Naive thymus-derived CD8-positive, alpha-beta T cell (primary cell): Measurements from ENCODE around the gene PCGF3. TPM values are rescaled to one million over a fixed set of nuclear protein-coding genes. Genes with fewer than 3 reads are reported as not detected.
A peak's percentile ranks its signal among the peaks of the same experiment; 100 is the strongest.
"Not testable (repeated sequence)": the region's sequence is repeated elsewhere in the genome, so short reads cannot be mapped to it uniquely, and the experiment has no call there.

Source experiments
- ATAC-seq, 2 donors: fragments of 150-1000 bp; cut with Tn5 transposase in 1 of 2; sonication (Bioruptor Pico), chemical (Tn5 transposase) in 1 of 2; 1 replicate in 1 of 2; 2 replicates in 1 of 2; pipeline ENCODE4 v1.10.0; 2021; ENCODE audit warnings: mild to moderate bottlenecking in 2 of 2, moderate library complexity in 2 of 2
- POLR2A ChIA-PET: fragments of 350-600 bp; sonication (Branson Sonifier 250); formaldehyde crosslinking; loops from one replicate; lab custom pipeline; 2021; ENCODE audit warnings: antibody characterized with exemption; lab: Charles Lee
- DNase-seq, 10 donors: peaks; one replicate each; pipeline versions ENCODE4 v3.0.0 to v3.0.0-alpha.2; 2020 to 2022
- H3K27ac Mint-ChIP-seq, 10 donors: one replicate each; pipeline ENCODE4 v1.8.0; 2020 to 2022; ENCODE audit warnings: mild to moderate bottlenecking in 10 of 10, mixed read lengths in 10 of 10, moderate library complexity in 4 of 10, inconsistent platforms in 1 of 10
- H3K27me3 Mint-ChIP-seq, 5 donors: one replicate each; pipeline ENCODE4 v1.8.0; 2021 to 2022; ENCODE audit warnings: mixed read lengths in 5 of 5
- H3K36me3 Mint-ChIP-seq, 3 donors: one replicate each; pipeline ENCODE4 v1.8.0; 2020 to 2022; ENCODE audit warnings: mixed read lengths in 3 of 3, mild to moderate bottlenecking in 2 of 3, inconsistent platforms in 1 of 3
- H3K4me1 Mint-ChIP-seq, 4 donors: one replicate each; pipeline ENCODE4 v1.8.0; 2021 to 2022; ENCODE audit warnings: mixed read lengths in 4 of 4
- H3K4me3 Mint-ChIP-seq, 10 donors: one replicate each; pipeline ENCODE4 v1.8.0; 2020 to 2022; ENCODE audit warnings: mild to moderate bottlenecking in 10 of 10, mixed read lengths in 10 of 10, moderate library complexity in 6 of 10, inconsistent platforms in 1 of 10
- H3K9me3 Mint-ChIP-seq, 9 donors: one replicate each; pipeline ENCODE4 v1.8.0; 2020 to 2022; ENCODE audit warnings: mixed read lengths in 9 of 9, mild to moderate bottlenecking in 3 of 9, inconsistent platforms in 1 of 9, moderate library complexity in 1 of 9
- polyA plus RNA-seq, 3 donors: library from polyadenylated mRNA; unstranded; fragments of 300-500 nt; fragmentation: Illumina TruSeq; gene quantifications; one replicate each; pipeline ENCODE4 v1.2.3, GENCODE V29; 2021
- total RNA-seq, 8 experiments: library from RNA in 2 of 8; stranded (reverse) in 2 of 8; gene quantifications; one replicate each; pipeline ENCODE4 v1.2.3 and lab custom pipeline; 2021 to 2026

Gene PCGF3
- total and polyA plus RNA-seq, 5 experiments from 2014 or later, result 3.4 to 49.3 (median 4.4) TPM

DNA sequence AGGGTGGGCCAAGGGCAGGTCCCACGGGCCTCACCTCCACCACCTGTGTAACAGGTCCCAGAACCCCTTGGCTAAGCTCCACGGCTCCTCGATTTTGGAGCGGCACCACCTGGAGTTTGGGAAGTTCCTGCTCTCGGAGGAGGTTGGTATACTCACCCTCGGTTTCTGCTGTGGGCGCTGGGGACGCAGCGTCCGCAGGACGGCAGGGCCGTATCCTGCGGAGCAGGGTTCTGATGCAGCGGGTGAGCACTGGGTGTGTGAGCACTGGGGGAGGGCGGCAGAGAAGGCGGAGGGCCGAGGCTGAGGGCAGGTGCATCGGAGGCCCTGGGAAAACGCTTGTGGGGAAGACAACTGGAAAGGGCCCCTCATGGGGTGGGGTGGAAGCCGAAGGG is 42.6 kb upstream of the PCGF3 start:
- H3K27me3 Mint-ChIP-seq, result no peaks in the 10 kb centered on the region
- peak overlapping the region in 9 of 10 donors; percentile 41 to 94 (median 82) for H3K27ac Mint-ChIP-seq
- POLR2A ChIA-PET, result interaction anchor here (0.6 to 3.7 kb wide), 4 partner anchors 11 to 588 kb away, joined by 3 to 58 read pairs (median 6); partner anchors contain the start of genes ATP5ME and MYL5
- H3K9me3 Mint-ChIP-seq, result no peaks in the 10 kb centered on the region
- peaks cover 0 to 5% (median 4%) of the 10 kb centered on the region in 3 donors for H3K36me3 Mint-ChIP-seq
- ATAC-seq (peak; percentile 1 to 14), DNase-seq (peak in 1 of 10 donors; percentile 29)
- H3K4me1 Mint-ChIP-seq, result peaks cover 11 to 34% (median 19%) of the 10 kb centered on the region in 4 donors
- H3K4me3 Mint-ChIP-seq, result peak overlapping the region; percentile 76 to 91 (median 84)

DNA sequence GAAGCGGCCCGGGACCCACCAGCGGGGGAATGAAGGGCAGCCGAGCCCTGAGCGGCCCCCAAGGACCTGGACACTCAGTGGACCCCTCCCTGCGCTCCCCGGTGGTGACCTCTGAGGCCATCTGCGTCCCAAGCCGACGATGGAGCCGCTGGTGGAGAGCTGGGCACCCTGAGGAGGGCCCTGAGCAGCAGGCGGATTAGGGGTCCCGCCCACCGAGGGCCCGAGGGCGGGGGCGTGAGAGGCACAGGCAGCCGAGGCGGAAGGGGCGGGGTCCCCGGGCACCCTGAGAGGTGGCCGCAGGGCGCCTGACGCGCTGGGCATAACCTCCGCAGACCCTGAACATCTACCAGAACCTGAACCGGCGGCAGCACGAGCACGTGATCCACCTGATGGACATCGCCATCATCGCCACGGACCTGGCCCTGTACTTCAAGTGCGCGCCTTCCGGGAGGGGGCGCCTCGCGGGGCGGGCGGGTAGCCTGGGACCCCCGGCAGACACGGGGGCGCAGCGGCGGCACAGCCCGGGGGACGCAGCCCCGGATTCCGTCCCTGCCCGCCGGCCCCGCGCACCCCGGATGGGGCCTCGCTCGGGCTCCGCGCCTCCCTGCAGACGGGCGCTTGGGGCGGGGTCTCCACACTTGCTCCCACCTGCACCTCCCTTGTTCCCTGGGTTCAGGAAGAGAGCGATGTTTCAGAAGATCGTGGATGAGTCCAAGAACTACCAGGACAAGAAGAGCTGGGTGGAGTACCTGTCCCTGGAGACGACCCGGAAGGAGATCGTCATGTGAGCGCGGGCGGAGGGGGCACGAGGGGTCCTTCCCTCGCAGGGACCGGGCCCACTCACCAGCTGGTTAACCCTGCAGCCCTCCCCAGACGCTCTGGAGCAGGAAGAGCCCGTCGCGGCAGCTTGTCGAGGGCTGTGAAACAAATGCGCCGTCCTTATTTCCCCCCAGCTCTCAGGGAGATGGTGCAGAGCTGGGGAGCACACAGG is 41.9 kb upstream of the PCGF3 start:
- POLR2A ChIA-PET, result interaction anchor here (0.6 to 3.7 kb wide), 10 partner anchors 10 to 326 kb away, joined by 3 to 58 read pairs (median 3); partner anchors contain the start of genes ATP5ME, GAK, MYL5 and TMEM175
- ATAC-seq (peak; percentile 89 to 90), DNase-seq (peak; percentile 68 to 91 (median 82))
- Mint-ChIP-seq H3K36me3 (peaks cover 0 to 5% (median 4%) of the 10 kb centered on the region in 3 donors), H3K27ac (peak overlapping the region; percentile 68 to 95 (median 91)), H3K4me1 (peaks cover 11 to 34% (median 19%) of the 10 kb centered on the region in 4 donors), H3K9me3 (no peaks in the 10 kb centered on the region), H3K4me3 (peak overlapping the region; percentile 80 to 93 (median 86)), H3K27me3 (no peaks in the 10 kb centered on the region)

GRCh38 chr4:664713-665231 is 40.9 kb upstream of the PCGF3 start:
- H3K9me3 Mint-ChIP-seq, result no peaks in the 10 kb centered on the region
- H3K27me3 Mint-ChIP-seq, result no peaks in the 10 kb centered on the region
- DNase-seq, result peak in 2 of 10 donors; percentile 1 to 6
- POLR2A ChIA-PET, result interaction anchor here (0.6 to 3.7 kb wide), 10 partner anchors 9 to 267 kb away, joined by 3 to 58 read pairs (median 3); partner anchors contain the start of genes ATP5ME, GAK, MYL5 and TMEM175
- H3K4me1 Mint-ChIP-seq, result peaks cover 11 to 34% (median 17%) of the 10 kb centered on the region in 4 donors
- H3K4me3 Mint-ChIP-seq, result peak overlapping the region; percentile 80 to 93 (median 86)
- peak overlapping the region; percentile 68 to 95 (median 91) for H3K27ac Mint-ChIP-seq
- no peak for ATAC-seq
- peaks cover 0 to 5% (median 4%) of the 10 kb centered on the region in 3 donors for H3K36me3 Mint-ChIP-seq

- Mint-ChIP-seq H3K4me3 (peak overlapping the region in 8 of 10 donors; percentile 12 to 89 (median 52)), H3K36me3 (peaks cover 0 to 3% (median 0%) of the 10 kb centered on the region in 3 donors), H3K4me1 (peaks cover 11 to 34% (median 15%) of the 10 kb centered on the region in 4 donors), H3K9me3 (no peaks in the 10 kb centered on the region), H3K27ac (peak overlapping the region in 4 of 10 donors; percentile 16 to 92 (median 26)), H3K27me3 (no peaks in the 10 kb centered on the region)
- POLR2A ChIA-PET, result interaction anchor here (0.6 to 3.7 kb wide), 3 partner anchors 8 to 267 kb away, joined by 3 to 58 read pairs (median 5); partner anchors contain the start of genes ATP5ME, GAK, MYL5 and TMEM175
- ATAC-seq, result no peak
- peak in 2 of 10 donors; percentile 4 to 63 for DNase-seq
These were observed 40.3 kb upstream of the PCGF3 start for GRCh38 chr4:665381-665750.

- H3K27ac Mint-ChIP-seq, result peak overlapping the region in 3 of 10 donors; percentile 16 to 19 (median 18)
- peaks cover 11 to 31% (median 13%) of the 10 kb centered on the region in 4 donors for H3K4me1 Mint-ChIP-seq
- no peaks in the 10 kb centered on the region for H3K9me3 Mint-ChIP-seq
- peak in 1 of 10 donors; percentile 52 for DNase-seq
- POLR2A ChIA-PET, result no interaction called here
- ATAC-seq, result no peak
- peak overlapping the region in 1 of 10 donors; percentile 17 for H3K4me3 Mint-ChIP-seq
- peaks cover 0 to 7% (median 0%) of the 10 kb centered on the region in 3 donors for H3K36me3 Mint-ChIP-seq
- no peaks in the 10 kb centered on the region for H3K27me3 Mint-ChIP-seq
These were observed 39.7 kb upstream of the PCGF3 start for GRCh38 chr4:665751-666435.

DNA sequence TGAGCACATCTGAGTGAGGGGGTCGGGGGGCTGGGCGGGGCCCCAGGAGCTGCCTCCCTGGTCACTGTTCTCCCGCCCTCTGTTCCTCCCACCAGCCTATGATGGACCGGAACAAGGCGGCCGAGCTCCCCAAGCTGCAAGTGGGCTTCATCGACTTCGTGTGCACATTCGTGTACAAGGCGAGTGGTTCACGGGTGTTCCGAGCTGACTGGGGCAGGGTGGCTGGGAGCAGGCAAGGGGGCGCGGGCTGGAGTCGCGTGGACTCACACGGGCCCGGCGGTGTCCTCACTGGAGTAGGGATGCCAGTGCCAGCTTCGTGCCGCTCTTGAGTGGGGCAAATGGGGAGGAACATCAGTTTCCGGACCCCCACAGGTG is 39.2 kb upstream of the PCGF3 start:
- H3K4me3 Mint-ChIP-seq, result no peak overlapping the region

GRCh38 chr4:666822-667544 is 38.6 kb upstream of the PCGF3 start:
- POLR2A ChIA-PET, result no interaction called here
- peak in 1 of 10 donors; percentile 52 for DNase-seq
- Mint-ChIP-seq H3K9me3 (no peaks in the 10 kb centered on the region), H3K4me3 (peak overlapping the region in 1 of 10 donors; percentile 20), H3K36me3 (peaks cover 0 to 16% (median 0%) of the 10 kb centered on the region in 3 donors), H3K27me3 (no peaks in the 10 kb centered on the region), H3K4me1 (peaks cover 11 to 26% (median 12%) of the 10 kb centered on the region in 4 donors), H3K27ac (peak overlapping the region in 1 of 10 donors; percentile 40)
- no peak for ATAC-seq

More for the DNA sequence above, 39.2 kb upstream of the PCGF3 start:
- no peak for ATAC-seq
- no peak for DNase-seq
- H3K27me3 Mint-ChIP-seq, result no peaks in the 10 kb centered on the region
- peak overlapping the region in 1 of 10 donors; percentile 40 for H3K27ac Mint-ChIP-seq
- peaks cover 11 to 30% (median 12%) of the 10 kb centered on the region in 4 donors for H3K4me1 Mint-ChIP-seq
- POLR2A ChIA-PET, result no interaction called here
- H3K36me3 Mint-ChIP-seq, result peaks cover 0 to 10% (median 0%) of the 10 kb centered on the region in 3 donors
- H3K9me3 Mint-ChIP-seq, result no peaks in the 10 kb centered on the region

- no peak for ATAC-seq
- H3K4me3 Mint-ChIP-seq, result peak overlapping the region in 1 of 10 donors; percentile 4
- peak overlapping the region in 3 of 10 donors; percentile 37 to 91 (median 67) for H3K27ac Mint-ChIP-seq
- POLR2A ChIA-PET, result no interaction called here
- peaks cover 0 to 21% (median 3%) of the 10 kb centered on the region in 3 donors for H3K36me3 Mint-ChIP-seq
- H3K4me1 Mint-ChIP-seq, result peaks cover 11 to 25% (median 12%) of the 10 kb centered on the region in 4 donors
- DNase-seq, result peak in 1 of 10 donors; percentile 28
- no peaks in the 10 kb centered on the region for H3K9me3 Mint-ChIP-seq
- H3K27me3 Mint-ChIP-seq, result no peaks in the 10 kb centered on the region
These were observed 38.1 kb upstream of the PCGF3 start for GRCh38 chr4:667545-667925.

DNA sequence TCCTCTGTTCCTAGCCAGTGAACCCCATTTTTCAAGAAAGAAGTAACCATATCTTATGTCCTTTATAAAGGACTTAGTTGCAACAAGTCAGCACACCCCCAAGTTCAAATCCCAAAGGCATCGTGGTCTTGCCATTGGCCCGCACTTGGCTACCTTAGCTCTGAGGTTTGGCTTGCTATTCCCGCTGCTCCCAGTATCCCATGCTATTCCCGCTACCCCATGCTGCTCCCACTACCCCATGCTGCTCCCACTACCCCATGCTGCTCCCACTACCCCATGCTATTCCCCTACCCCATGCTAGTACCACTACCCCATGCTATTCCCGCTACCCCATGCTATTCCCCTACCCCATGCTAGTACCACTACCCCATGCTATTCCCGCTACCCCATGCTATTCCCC is 37.4 kb upstream of the PCGF3 start:
- POLR2A ChIA-PET, H3K27me3 Mint-ChIP-seq, ATAC-seq, H3K9me3 Mint-ChIP-seq, H3K4me3 Mint-ChIP-seq: not testable (repeated sequence)
- peak in 1 of 10 donors; percentile 37 for DNase-seq
- Mint-ChIP-seq H3K27ac (peak overlapping the region in 1 of 10 donors; percentile 6), H3K36me3 (peaks cover 0 to 26% (median 3%) of the 10 kb centered on the region in 3 donors), H3K4me1 (peaks cover 10 to 26% (median 12%) of the 10 kb centered on the region in 4 donors)

DNA sequence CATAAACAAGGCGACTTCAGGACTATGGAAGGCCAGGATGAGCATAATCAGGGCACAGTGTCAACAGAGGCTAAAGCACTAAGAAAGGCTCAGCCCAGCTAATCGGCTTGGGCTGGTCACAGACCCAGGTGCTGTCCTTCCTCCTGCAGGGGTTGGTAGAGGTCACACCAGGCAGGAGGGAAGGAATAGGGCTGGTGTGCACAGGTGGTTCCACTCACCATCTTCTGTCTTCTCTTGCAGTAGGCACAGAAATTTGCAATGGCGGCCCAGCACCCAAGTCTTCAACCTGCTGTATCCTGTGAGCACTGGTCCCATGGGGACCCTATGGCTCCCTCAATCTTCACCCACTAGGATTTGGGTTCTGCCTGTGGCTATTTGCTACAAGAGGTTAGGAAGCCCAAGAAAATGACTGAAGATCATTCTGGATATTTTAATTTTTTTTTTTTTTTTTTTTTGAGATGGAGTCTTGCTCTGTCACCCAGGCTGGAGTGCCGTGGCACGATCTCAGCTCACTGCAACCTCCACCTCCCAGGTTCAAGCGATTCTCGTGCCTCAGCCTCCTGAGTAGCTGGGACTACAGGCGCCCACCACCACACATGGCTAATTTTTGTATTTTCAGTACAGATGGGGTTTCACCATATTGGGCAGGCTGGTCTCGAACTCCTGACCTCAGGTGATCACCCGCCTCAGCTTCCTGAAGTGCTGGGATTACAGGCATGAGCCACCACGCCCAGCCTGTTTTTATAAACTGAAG is 35.6 kb upstream of the PCGF3 start:
- POLR2A ChIA-PET, ATAC-seq, H3K27me3 Mint-ChIP-seq, H3K9me3 Mint-ChIP-seq, DNase-seq: not testable (repeated sequence)
- Mint-ChIP-seq H3K4me3 (peak overlapping the region in 1 of 10 donors; percentile 26), H3K36me3 (peaks cover 0 to 29% (median 3%) of the 10 kb centered on the region in 3 donors), H3K27ac (peak overlapping the region in 1 of 10 donors; percentile 20), H3K4me1 (peaks cover 9 to 23% (median 13%) of the 10 kb centered on the region in 4 donors)
